GM21447 (cell line): ENCODE measurements around the gene DRC3.
"Not testable (repeated sequence)": the region's sequence is repeated elsewhere in the genome, so short reads cannot be mapped to it uniquely, and the experiment has no call there.

Experiments used
- ATAC-seq: cut with Tn5 transposase; IDR thresholded peaks from one replicate; pipeline ENCODE4 v1.9.1; 2021; ENCODE audit not compliant: unreplicated experiment

The DRC3 gene

GRCh38 chr17:17972126-17972951, at the start of gene DRC3, which contains the start of gene TOM1L2:
Gene DRC3, plus strand, starts transcription at chr17:17972862. Its CDS starts 4,737 bp downstream, at chr17:17977599.
Gene TOM1L2, minus strand, starts transcription at chr17:17972400. Its CDS starts 87 bp downstream, at chr17:17972313.
- peak; percentile 91 for ATAC-seq

GRCh38 chr17:17924131-17924856, 48.4 kb upstream of the DRC3 start:
- no peak for ATAC-seq

GRCh38 chr17:17924857-17925250, 47.8 kb upstream of the DRC3 start:
- no peak for ATAC-seq

- no peak for ATAC-seq
Measured at GRCh38 chr17:17926036-17926435, 46.6 kb upstream of the DRC3 start.

- ATAC-seq, result no peak
Measured at GRCh38 chr17:17926840-17927449, 45.7 kb upstream of the DRC3 start.

GRCh38 chr17:17928398-17929287, 44.0 kb upstream of the DRC3 start:
- no peak for ATAC-seq

- no peak for ATAC-seq
Measured at GRCh38 chr17:17929655-17930380, 42.8 kb upstream of the DRC3 start.

GRCh38 chr17:17930674-17931073, 42.0 kb upstream of the DRC3 start:
- ATAC-seq, result no peak

- no peak for ATAC-seq
Measured at GRCh38 chr17:17931159-17931558, 41.5 kb upstream of the DRC3 start.

- no peak for ATAC-seq
Measured at GRCh38 chr17:17933775-17934174, 38.9 kb upstream of the DRC3 start.

- no peak for ATAC-seq
Measured at GRCh38 chr17:17934214-17934613, 38.4 kb upstream of the DRC3 start.

- ATAC-seq, result no peak
Measured at GRCh38 chr17:17934806-17935205, 37.9 kb upstream of the DRC3 start.

- ATAC-seq, result no peak
Measured at GRCh38 chr17:17935321-17936271, 37.1 kb upstream of the DRC3 start.

GRCh38 chr17:17937201-17937853, 35.3 kb upstream of the DRC3 start:
- ATAC-seq, result no peak

GRCh38 chr17:17937958-17938357, 34.7 kb upstream of the DRC3 start:
- no peak for ATAC-seq

GRCh38 chr17:17938388-17939107, 34.1 kb upstream of the DRC3 start:
- no peak for ATAC-seq

GRCh38 chr17:17939941-17940340, 32.7 kb upstream of the DRC3 start:
- not testable (repeated sequence) for ATAC-seq

GRCh38 chr17:17940441-17940911, 32.2 kb upstream of the DRC3 start:
- ATAC-seq, result no peak
